Measurements from ENCODE around the gene DAB1.

The DAB1 gene

GRCh38 chr1:57463343-57463742 lies 39.5 kb upstream of the DAB1 start:
- H3K27ac ChIP-seq (ENCODE audit: low read depth, low read length, poor library complexity, severe bottlenecking), result no peak overlapping the region
- no peak overlapping the region for H3K4me3 ChIP-seq (ENCODE audit: low read depth, low read length, poor library complexity, severe bottlenecking)
- TF ChIP-seq, protein P1, sequence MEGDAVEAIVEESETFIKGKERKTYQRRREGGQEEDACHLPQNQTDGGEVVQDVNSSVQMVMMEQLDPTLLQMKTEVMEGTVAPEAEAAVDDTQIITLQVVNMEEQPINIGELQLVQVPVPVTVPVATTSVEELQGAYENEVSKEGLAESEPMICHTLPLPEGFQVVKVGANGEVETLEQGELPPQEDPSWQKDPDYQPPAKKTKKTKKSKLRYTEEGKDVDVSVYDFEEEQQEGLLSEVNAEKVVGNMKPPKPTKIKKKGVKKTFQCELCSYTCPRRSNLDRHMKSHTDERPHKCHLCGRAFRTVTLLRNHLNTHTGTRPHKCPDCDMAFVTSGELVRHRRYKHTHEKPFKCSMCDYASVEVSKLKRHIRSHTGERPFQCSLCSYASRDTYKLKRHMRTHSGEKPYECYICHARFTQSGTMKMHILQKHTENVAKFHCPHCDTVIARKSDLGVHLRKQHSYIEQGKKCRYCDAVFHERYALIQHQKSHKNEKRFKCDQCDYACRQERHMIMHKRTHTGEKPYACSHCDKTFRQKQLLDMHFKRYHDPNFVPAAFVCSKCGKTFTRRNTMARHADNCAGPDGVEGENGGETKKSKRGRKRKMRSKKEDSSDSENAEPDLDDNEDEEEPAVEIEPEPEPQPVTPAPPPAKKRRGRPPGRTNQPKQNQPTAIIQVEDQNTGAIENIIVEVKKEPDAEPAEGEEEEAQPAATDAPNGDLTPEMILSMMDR (IDR thresholded peaks at IDR 0.05; ENCODE audit: low read length), result no peak
- no peak for TF ChIP-seq EZH2 (IDR thresholded peaks at IDR 0.05; ENCODE audit: borderline replicate concordance, low read length)

GRCh38 chr1:57461405-57461804 lies 37.5 kb upstream of the DAB1 start:
- no peaks in the 10 kb centered on the region for H3K36me3 ChIP-seq (ENCODE audit: insufficient read depth, low read length)
- H3K9me3 ChIP-seq (ENCODE audit: low read length), result no peaks in the 10 kb centered on the region

More at GRCh38 chr1:57463343-57463742, 39.5 kb upstream of the DAB1 start:
- Histone ChIP-seq H3K4me2 (ENCODE audit: low read length) (no peak overlapping the region), H3K9ac (ENCODE audit: low read length) (no peak overlapping the region), H3K36me3 (ENCODE audit: insufficient read depth, low read length) (no peaks in the 10 kb centered on the region), H3K27me3 (ENCODE audit: insufficient read depth, low read length) (no peaks in the 10 kb centered on the region), H3K79me2 (ENCODE audit: insufficient read depth, low read length) (no peaks in the 10 kb centered on the region), H3K4me1 (ENCODE audit: insufficient read depth, low read length, severe bottlenecking) (no peaks in the 10 kb centered on the region), H3K9me2 (ENCODE audit: low read depth, low read length) (no peaks in the 10 kb centered on the region), H4K20me1 (ENCODE audit: insufficient read depth, low read length) (no peaks in the 10 kb centered on the region), H3F3A (ENCODE audit: insufficient read depth, low read length) (no peaks in the 10 kb centered on the region), H3K9me3 (ENCODE audit: low read length) (no peaks in the 10 kb centered on the region), H2AFZ (ENCODE audit: low read length) (no peak overlapping the region)

GRCh38 chr1:57451516-57451915 lies 27.7 kb upstream of the DAB1 start:
- TF ChIP-seq EZH2 (IDR thresholded peaks at IDR 0.05; ENCODE audit: borderline replicate concordance, low read length), result no peak
- Histone ChIP-seq H4K20me1 (ENCODE audit: insufficient read depth, low read length) (no peaks in the 10 kb centered on the region), H3K79me2 (ENCODE audit: insufficient read depth, low read length) (no peaks in the 10 kb centered on the region), H3K4me1 (ENCODE audit: insufficient read depth, low read length, severe bottlenecking) (no peaks in the 10 kb centered on the region), H3K9me2 (ENCODE audit: low read depth, low read length) (no peaks in the 10 kb centered on the region), H3K36me3 (ENCODE audit: insufficient read depth, low read length) (no peaks in the 10 kb centered on the region), H3K4me3 (ENCODE audit: low read depth, low read length, poor library complexity, severe bottlenecking) (no peak overlapping the region), H2AFZ (ENCODE audit: low read length) (no peak overlapping the region), H3K4me2 (ENCODE audit: low read length) (no peak overlapping the region), H3K9ac (ENCODE audit: low read length) (no peak overlapping the region), H3F3A (ENCODE audit: insufficient read depth, low read length) (no peaks in the 10 kb centered on the region), H3K27me3 (ENCODE audit: insufficient read depth, low read length) (no peaks in the 10 kb centered on the region), H3K9me3 (ENCODE audit: low read length) (no peaks in the 10 kb centered on the region), H3K27ac (ENCODE audit: low read depth, low read length, poor library complexity, severe bottlenecking) (no peak overlapping the region)

More at GRCh38 chr1:57461405-57461804, 37.5 kb upstream of the DAB1 start:
- no peak for TF ChIP-seq EZH2 (IDR thresholded peaks at IDR 0.05; ENCODE audit: borderline replicate concordance, low read length)
- TF ChIP-seq, protein P1 (IDR thresholded peaks at IDR 0.05; ENCODE audit: low read length), result no peak
- H3K9me2 ChIP-seq (ENCODE audit: low read depth, low read length), result no peaks in the 10 kb centered on the region
- no peaks in the 10 kb centered on the region for H3F3A ChIP-seq (ENCODE audit: insufficient read depth, low read length)
- H2AFZ ChIP-seq (ENCODE audit: low read length), result no peak overlapping the region
- H3K27ac ChIP-seq (ENCODE audit: low read depth, low read length, poor library complexity, severe bottlenecking), result no peak overlapping the region
- H3K9ac ChIP-seq (ENCODE audit: low read length), result no peak overlapping the region
- H3K79me2 ChIP-seq (ENCODE audit: insufficient read depth, low read length), result no peaks in the 10 kb centered on the region
- no peak overlapping the region for H3K4me3 ChIP-seq (ENCODE audit: low read depth, low read length, poor library complexity, severe bottlenecking)
- H3K4me1 ChIP-seq (ENCODE audit: insufficient read depth, low read length, severe bottlenecking), result no peaks in the 10 kb centered on the region
- no peak overlapping the region for H3K4me2 ChIP-seq (ENCODE audit: low read length)
- no peaks in the 10 kb centered on the region for H4K20me1 ChIP-seq (ENCODE audit: insufficient read depth, low read length)
- no peaks in the 10 kb centered on the region for H3K27me3 ChIP-seq (ENCODE audit: insufficient read depth, low read length)

DNA sequence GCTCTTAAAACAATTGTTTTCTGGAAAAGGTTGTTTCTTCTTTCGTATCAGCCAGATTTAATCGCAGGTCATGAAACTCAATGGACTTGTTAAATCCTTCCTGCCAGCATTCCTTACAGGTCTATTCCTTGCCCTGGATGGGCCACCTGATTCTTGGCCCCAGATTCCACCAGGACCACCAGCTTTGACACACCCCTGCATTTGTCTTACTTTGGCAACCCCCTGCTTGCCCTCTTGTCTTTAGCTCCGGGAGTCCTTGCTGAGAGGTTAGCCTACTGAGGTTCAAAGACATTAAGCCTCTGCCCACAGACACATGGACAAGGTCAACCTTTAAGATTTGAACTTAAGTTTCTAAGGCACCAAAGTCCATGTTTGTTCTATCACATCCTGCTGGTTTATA lies 27.1 kb upstream of the DAB1 start:
- Histone ChIP-seq H3K27me3 (ENCODE audit: insufficient read depth, low read length) (no peaks in the 10 kb centered on the region), H3K9me2 (ENCODE audit: low read depth, low read length) (no peaks in the 10 kb centered on the region), H2AFZ (ENCODE audit: low read length) (no peak overlapping the region), H3F3A (ENCODE audit: insufficient read depth, low read length) (no peaks in the 10 kb centered on the region), H3K79me2 (ENCODE audit: insufficient read depth, low read length) (no peaks in the 10 kb centered on the region), H4K20me1 (ENCODE audit: insufficient read depth, low read length) (no peaks in the 10 kb centered on the region), H3K36me3 (ENCODE audit: insufficient read depth, low read length) (no peaks in the 10 kb centered on the region), H3K9me3 (ENCODE audit: low read length) (no peaks in the 10 kb centered on the region), H3K4me1 (ENCODE audit: insufficient read depth, low read length, severe bottlenecking) (no peaks in the 10 kb centered on the region), H3K27ac (ENCODE audit: low read depth, low read length, poor library complexity, severe bottlenecking) (no peak overlapping the region), H3K4me2 (ENCODE audit: low read length) (no peak overlapping the region), H3K4me3 (ENCODE audit: low read depth, low read length, poor library complexity, severe bottlenecking) (no peak overlapping the region), H3K9ac (ENCODE audit: low read length) (no peak overlapping the region)
- TF ChIP-seq, protein P1 (IDR thresholded peaks at IDR 0.05; ENCODE audit: low read length), result no peak
- TF ChIP-seq EZH2 (IDR thresholded peaks at IDR 0.05; ENCODE audit: borderline replicate concordance, low read length), result no peak

Data from OCI-LY1 (cell line).